ENCODE measurements around the gene MYBBP1A.

- no peak for TF ChIP-seq POLR2A (IDR thresholded peaks at IDR 0.05)
- TF ChIP-seq, protein P1, sequence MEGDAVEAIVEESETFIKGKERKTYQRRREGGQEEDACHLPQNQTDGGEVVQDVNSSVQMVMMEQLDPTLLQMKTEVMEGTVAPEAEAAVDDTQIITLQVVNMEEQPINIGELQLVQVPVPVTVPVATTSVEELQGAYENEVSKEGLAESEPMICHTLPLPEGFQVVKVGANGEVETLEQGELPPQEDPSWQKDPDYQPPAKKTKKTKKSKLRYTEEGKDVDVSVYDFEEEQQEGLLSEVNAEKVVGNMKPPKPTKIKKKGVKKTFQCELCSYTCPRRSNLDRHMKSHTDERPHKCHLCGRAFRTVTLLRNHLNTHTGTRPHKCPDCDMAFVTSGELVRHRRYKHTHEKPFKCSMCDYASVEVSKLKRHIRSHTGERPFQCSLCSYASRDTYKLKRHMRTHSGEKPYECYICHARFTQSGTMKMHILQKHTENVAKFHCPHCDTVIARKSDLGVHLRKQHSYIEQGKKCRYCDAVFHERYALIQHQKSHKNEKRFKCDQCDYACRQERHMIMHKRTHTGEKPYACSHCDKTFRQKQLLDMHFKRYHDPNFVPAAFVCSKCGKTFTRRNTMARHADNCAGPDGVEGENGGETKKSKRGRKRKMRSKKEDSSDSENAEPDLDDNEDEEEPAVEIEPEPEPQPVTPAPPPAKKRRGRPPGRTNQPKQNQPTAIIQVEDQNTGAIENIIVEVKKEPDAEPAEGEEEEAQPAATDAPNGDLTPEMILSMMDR (IDR thresholded peaks at IDR 0.05), result no peak
These were observed 27.5 kb upstream of the MYBBP1A start for GRCh38 chr17:4582691-4583090.
